ENCODE data around the gene EBPL.

EBPL gene

GRCh38 chr13:49657241-49657641 is 34.0 kb downstream of the EBPL start:
- Histone ChIP-seq H4K8ac (ENCODE audit: low read depth, low read length) (no peak overlapping the region), H2BK12ac (ENCODE audit: low read length) (no peak overlapping the region), H4K12ac (ENCODE audit: low read depth, low read length) (no peak overlapping the region)

GRCh38 chr13:49655906-49656305 is 35.4 kb downstream of the EBPL start:
- no peak overlapping the region for H4K8ac ChIP-seq (ENCODE audit: low read depth, low read length)
- no peak overlapping the region for H3K14ac ChIP-seq (ENCODE audit: low read length)
- no peak overlapping the region for H2BK12ac ChIP-seq (ENCODE audit: low read length)
- no peak overlapping the region for H2AK5ac ChIP-seq (ENCODE audit: low read length)
- H3K23ac ChIP-seq (ENCODE audit: low read length): no peak overlapping the region
- H2AFZ ChIP-seq (ENCODE audit: insufficient read depth, low read length, poor library complexity): no peak overlapping the region
- H3K4me3 ChIP-seq (ENCODE audit: low read depth, low read length): no peak overlapping the region
- no peaks in the 10 kb centered on the region for H3K27me3 ChIP-seq (ENCODE audit: insufficient read depth, low read length)
- H2BK5ac ChIP-seq (ENCODE audit: low read depth, low read length, poor library complexity): no peak overlapping the region
- H3K27ac ChIP-seq (ENCODE audit: low read depth, low read length): no peak overlapping the region
- H3K4me2 ChIP-seq (ENCODE audit: low read length): no peak overlapping the region
- WGBS (ENCODE audit: extremely low coverage, insufficient coverage, insufficient read length): no CpG with 5 or more reads among the region's 3 CpGs
- no peak overlapping the region for H3K4ac ChIP-seq (ENCODE audit: low read depth, low read length)
- H4K12ac ChIP-seq (ENCODE audit: low read depth, low read length): no peak overlapping the region
- H3K79me2 ChIP-seq (ENCODE audit: control insufficient read depth, insufficient read depth, low read length, poor library complexity): no peaks in the 10 kb centered on the region
- no peaks in the 10 kb centered on the region for H3K4me1 ChIP-seq (ENCODE audit: control insufficient read depth in 1 of 2, insufficient read depth in 2 of 2, low read length in 2 of 2)
- no peak overlapping the region for H3K9ac ChIP-seq (ENCODE audit: low read length)
- no peak overlapping the region for H4K91ac ChIP-seq (ENCODE audit: low read depth, low read length)
- DNase-seq: no peak
- H2BK120ac ChIP-seq (ENCODE audit: insufficient read depth, low read length, poor library complexity): no peak overlapping the region
- no peaks in the 10 kb centered on the region for H3K79me1 ChIP-seq (ENCODE audit: low read length)
- H3K36me3 ChIP-seq (ENCODE audit: control insufficient read depth in 1 of 2, insufficient read depth in 2 of 2, low read length in 2 of 2): peaks cover 0 to 3% of the 10 kb centered on the region in 2 experiments
- H3K18ac ChIP-seq (ENCODE audit: low read length): no peak overlapping the region
- H3K9me3 ChIP-seq (ENCODE audit: insufficient read depth, low read depth, low read length): no peaks in the 10 kb centered on the region

More at GRCh38 chr13:49657241-49657641, 34.0 kb downstream of the EBPL start:
- H2AFZ ChIP-seq (ENCODE audit: insufficient read depth, low read length, poor library complexity): no peak overlapping the region
- no peak for DNase-seq
- no peak overlapping the region for H2BK120ac ChIP-seq (ENCODE audit: insufficient read depth, low read length, poor library complexity)
- H3K18ac ChIP-seq (ENCODE audit: low read length): no peak overlapping the region
- H3K79me2 ChIP-seq (ENCODE audit: control insufficient read depth, insufficient read depth, low read length, poor library complexity): no peaks in the 10 kb centered on the region
- H3K79me1 ChIP-seq (ENCODE audit: low read length): no peaks in the 10 kb centered on the region
- no peak overlapping the region for H3K9ac ChIP-seq (ENCODE audit: low read length)
- H3K23ac ChIP-seq (ENCODE audit: low read length): no peak overlapping the region
- no peak overlapping the region for H3K4me3 ChIP-seq (ENCODE audit: low read depth, low read length)
- H3K9me3 ChIP-seq (ENCODE audit: insufficient read depth, low read depth, low read length): no peaks in the 10 kb centered on the region
- H2BK5ac ChIP-seq (ENCODE audit: low read depth, low read length, poor library complexity): no peak overlapping the region
- no peak overlapping the region for H3K4me2 ChIP-seq (ENCODE audit: low read length)
- H3K27ac ChIP-seq (ENCODE audit: low read depth, low read length): no peak overlapping the region
- H2AK5ac ChIP-seq (ENCODE audit: low read length): no peak overlapping the region
- H3K4me1 ChIP-seq (ENCODE audit: control insufficient read depth in 1 of 2, insufficient read depth in 2 of 2, low read length in 2 of 2): no peaks in the 10 kb centered on the region
- H3K27me3 ChIP-seq (ENCODE audit: insufficient read depth, low read length): no peaks in the 10 kb centered on the region
- H3K36me3 ChIP-seq (ENCODE audit: control insufficient read depth in 1 of 2, insufficient read depth in 2 of 2, low read length in 2 of 2): peaks cover 0 to 3% of the 10 kb centered on the region in 2 experiments
- no CpG with 5 or more reads among the region's 9 CpGs for WGBS (ENCODE audit: extremely low coverage, insufficient coverage, insufficient read length)
- no peak overlapping the region for H3K4ac ChIP-seq (ENCODE audit: low read depth, low read length)
- H4K91ac ChIP-seq (ENCODE audit: low read depth, low read length): no peak overlapping the region
- no peak overlapping the region for H3K14ac ChIP-seq (ENCODE audit: low read length)

- Histone ChIP-seq H3K4me2 (ENCODE audit: low read length) (no peak overlapping the region), H3K4ac (ENCODE audit: low read depth, low read length) (no peak overlapping the region), H2AK5ac (ENCODE audit: low read length) (no peak overlapping the region), H3K36me3 (ENCODE audit: control insufficient read depth in 1 of 2, insufficient read depth in 2 of 2, low read length in 2 of 2) (no peaks in the 10 kb centered on the region), H2AFZ (ENCODE audit: insufficient read depth, low read length, poor library complexity) (no peak overlapping the region), H3K79me2 (ENCODE audit: control insufficient read depth, insufficient read depth, low read length, poor library complexity) (no peaks in the 10 kb centered on the region), H3K18ac (ENCODE audit: low read length) (no peak overlapping the region), H2BK120ac (ENCODE audit: insufficient read depth, low read length, poor library complexity) (no peak overlapping the region), H3K27ac (ENCODE audit: low read depth, low read length) (no peak overlapping the region), H3K9me3 (ENCODE audit: insufficient read depth, low read depth, low read length) (no peaks in the 10 kb centered on the region), H4K12ac (ENCODE audit: low read depth, low read length) (no peak overlapping the region), H3K79me1 (ENCODE audit: low read length) (no peaks in the 10 kb centered on the region), H3K14ac (ENCODE audit: low read length) (no peak overlapping the region), H2BK12ac (ENCODE audit: low read length) (no peak overlapping the region), H4K8ac (ENCODE audit: low read depth, low read length) (no peak overlapping the region), H2BK5ac (ENCODE audit: low read depth, low read length, poor library complexity) (no peak overlapping the region), H3K9ac (ENCODE audit: low read length) (no peak overlapping the region), H4K91ac (ENCODE audit: low read depth, low read length) (no peak overlapping the region), H3K27me3 (ENCODE audit: insufficient read depth, low read length) (no peaks in the 10 kb centered on the region), H3K23ac (ENCODE audit: low read length) (no peak overlapping the region), H3K4me1 (ENCODE audit: control insufficient read depth in 1 of 2, insufficient read depth in 2 of 2, low read length in 2 of 2) (no peaks in the 10 kb centered on the region), H3K4me3 (ENCODE audit: low read depth, low read length) (no peak overlapping the region)
- peak in 1 of 2 donors; percentile 14 for DNase-seq
- no CpG with 5 or more reads among the region's 3 CpGs for WGBS (ENCODE audit: extremely low coverage, insufficient coverage, insufficient read length)
Measured at GRCh38 chr13:49654011-49654410, 37.3 kb downstream of the EBPL start.

- Histone ChIP-seq H3K4me3 (ENCODE audit: low read depth, low read length) (no peak overlapping the region), H3K14ac (ENCODE audit: low read length) (no peak overlapping the region), H4K91ac (ENCODE audit: low read depth, low read length) (no peak overlapping the region)
Measured at GRCh38 chr13:49653478-49653877, 37.8 kb downstream of the EBPL start.

More at GRCh38 chr13:49653478-49653877, 37.8 kb downstream of the EBPL start:
- peak in 1 of 2 donors; percentile 25 for DNase-seq
- Histone ChIP-seq H3K27ac (ENCODE audit: low read depth, low read length) (no peak overlapping the region), H2BK120ac (ENCODE audit: insufficient read depth, low read length, poor library complexity) (no peak overlapping the region), H3K9ac (ENCODE audit: low read length) (no peak overlapping the region), H3K4me1 (ENCODE audit: control insufficient read depth in 1 of 2, insufficient read depth in 2 of 2, low read length in 2 of 2) (no peaks in the 10 kb centered on the region), H3K79me1 (ENCODE audit: low read length) (no peaks in the 10 kb centered on the region), H3K36me3 (ENCODE audit: control insufficient read depth in 1 of 2, insufficient read depth in 2 of 2, low read length in 2 of 2) (no peaks in the 10 kb centered on the region), H3K4ac (ENCODE audit: low read depth, low read length) (no peak overlapping the region), H2AFZ (ENCODE audit: insufficient read depth, low read length, poor library complexity) (no peak overlapping the region), H3K18ac (ENCODE audit: low read length) (no peak overlapping the region), H2AK5ac (ENCODE audit: low read length) (no peak overlapping the region), H3K4me2 (ENCODE audit: low read length) (no peak overlapping the region), H3K27me3 (ENCODE audit: insufficient read depth, low read length) (no peaks in the 10 kb centered on the region), H3K23ac (ENCODE audit: low read length) (no peak overlapping the region), H2BK5ac (ENCODE audit: low read depth, low read length, poor library complexity) (no peak overlapping the region), H4K12ac (ENCODE audit: low read depth, low read length) (no peak overlapping the region), H3K9me3 (ENCODE audit: insufficient read depth, low read depth, low read length) (no peaks in the 10 kb centered on the region), H3K79me2 (ENCODE audit: control insufficient read depth, insufficient read depth, low read length, poor library complexity) (no peaks in the 10 kb centered on the region), H2BK12ac (ENCODE audit: low read length) (no peak overlapping the region), H4K8ac (ENCODE audit: low read depth, low read length) (no peak overlapping the region)
